ENCODE results near the gene PIK3CD. TPM values are rescaled to one million over a fixed set of nuclear protein-coding genes. Genes with fewer than 3 reads are reported as not detected.

The PIK3CD gene
- total and polyA plus RNA-seq, 5 experiments from 2014 or later = 56.8 to 343 (median 166) TPM

GRCh38 chr1:9649769-9650168 is 1.8 kb upstream of the PIK3CD start:
- H3K4me1 Mint-ChIP-seq = peaks cover 23 to 77% (median 75%) of the 10 kb centered on the region in 4 donors
- no peak for DNase-seq
- peaks cover 0 to 2% (median 0%) of the 10 kb centered on the region in 9 donors for H3K9me3 Mint-ChIP-seq
- peaks cover 4 to 8% (median 5%) of the 10 kb centered on the region in 3 donors for H3K36me3 Mint-ChIP-seq
- ATAC-seq = no peak
- POLR2A ChIA-PET = interaction anchor here (13.4 to 46.7 kb wide), 4 partner anchors 16 to 62 kb away, joined by 284 to 1921 read pairs (median 557); no protein-coding TSS in a partner anchor
- H3K27me3 Mint-ChIP-seq = no peaks in the 10 kb centered on the region
- peak overlapping the region; percentile 17 to 99 (median 88) for H3K27ac Mint-ChIP-seq
- peak overlapping the region; percentile 6 to 100 (median 99) for H3K4me3 Mint-ChIP-seq

- Mint-ChIP-seq H3K4me3 (peak overlapping the region; percentile 95 to 100 (median 100)), H3K4me1 (peaks cover 28 to 85% (median 79%) of the 10 kb centered on the region in 4 donors), H3K27ac (peak overlapping the region; percentile 97 to 100 (median 99)), H3K27me3 (no peaks in the 10 kb centered on the region), H3K9me3 (peaks cover 0 to 2% (median 0%) of the 10 kb centered on the region in 9 donors), H3K36me3 (peaks cover 4 to 8% (median 5%) of the 10 kb centered on the region in 3 donors)
- no peak for ATAC-seq
- POLR2A ChIA-PET = interaction anchor here (1.0 to 46.7 kb wide), 12 partner anchors 9 to 173 kb away, joined by 3 to 1921 read pairs (median 12); partner anchors contain the start of gene CLSTN1
- no peak for DNase-seq
These were observed 339 bp upstream of the PIK3CD start for GRCh38 chr1:9651220-9651564.

- POLR2A ChIA-PET = interaction anchor here (1.0 to 46.7 kb wide), 15 partner anchors 19 to 382 kb away, joined by 3 to 1921 read pairs (median 11); partner anchors contain the start of genes CLSTN1, LZIC and NMNAT1
- Mint-ChIP-seq H3K9me3 (peaks cover 0 to 2% (median 0%) of the 10 kb centered on the region in 9 donors), H3K4me3 (peak overlapping the region; percentile 92 to 99 (median 96)), H3K4me1 (peaks cover 29 to 89% (median 81%) of the 10 kb centered on the region in 4 donors), H3K27me3 (no peaks in the 10 kb centered on the region), H3K27ac (peak overlapping the region; percentile 95 to 98 (median 96)), H3K36me3 (peaks cover 4 to 12% (median 5%) of the 10 kb centered on the region in 3 donors)
- DNase-seq (peak; percentile 64 to 91 (median 78)), ATAC-seq (peak; percentile 43 to 63)
These were observed 1.1 kb downstream of the PIK3CD start for GRCh38 chr1:9652379-9653209.

- ATAC-seq = peak in 1 of 2 donors; percentile 1
- DNase-seq = peak in 1 of 10 donors; percentile 26
- H3K27ac Mint-ChIP-seq = peak overlapping the region; percentile 95 to 98 (median 96)
- H3K27me3 Mint-ChIP-seq = no peaks in the 10 kb centered on the region
- H3K9me3 Mint-ChIP-seq = peaks cover 0 to 2% (median 0%) of the 10 kb centered on the region in 9 donors
- POLR2A ChIA-PET = interaction anchor here (0.9 to 46.7 kb wide), 11 partner anchors 19 to 381 kb away, joined by 3 to 1921 read pairs (median 11); partner anchors contain the start of genes LZIC and NMNAT1
- H3K4me1 Mint-ChIP-seq = peaks cover 35 to 89% (median 81%) of the 10 kb centered on the region in 4 donors
- H3K4me3 Mint-ChIP-seq = peak overlapping the region; percentile 92 to 99 (median 96)
- peaks cover 4 to 16% (median 5%) of the 10 kb centered on the region in 3 donors for H3K36me3 Mint-ChIP-seq
These were observed 1.6 kb downstream of the PIK3CD start for GRCh38 chr1:9653210-9653490.

- peak in 4 of 10 donors; percentile 20 to 46 (median 39) for DNase-seq
- Mint-ChIP-seq H3K9me3 (peaks cover 0 to 2% (median 0%) of the 10 kb centered on the region in 9 donors), H3K27ac (peak overlapping the region; percentile 95 to 98 (median 96)), H3K27me3 (no peaks in the 10 kb centered on the region), H3K4me3 (peak overlapping the region; percentile 92 to 99 (median 96)), H3K36me3 (peaks cover 4 to 16% (median 5%) of the 10 kb centered on the region in 3 donors), H3K4me1 (peaks cover 35 to 87% (median 81%) of the 10 kb centered on the region in 4 donors)
- POLR2A ChIA-PET = interaction anchor here (0.9 to 46.7 kb wide), 11 partner anchors 18 to 381 kb away, joined by 3 to 1921 read pairs (median 11); partner anchors contain the start of genes LZIC and NMNAT1
- ATAC-seq = peak in 1 of 2 donors; percentile 9
These were observed 2.0 kb downstream of the PIK3CD start for GRCh38 chr1:9653491-9654050.

GRCh38 chr1:9654051-9654833 is 2.7 kb downstream of the PIK3CD start:
- Mint-ChIP-seq H3K27ac (peak overlapping the region; percentile 95 to 98 (median 96)), H3K4me1 (peaks cover 37 to 83% (median 80%) of the 10 kb centered on the region in 4 donors), H3K36me3 (peaks cover 4 to 16% (median 5%) of the 10 kb centered on the region in 3 donors), H3K27me3 (no peaks in the 10 kb centered on the region), H3K9me3 (peaks cover 0 to 2% (median 0%) of the 10 kb centered on the region in 9 donors), H3K4me3 (peak overlapping the region; percentile 92 to 99 (median 96))
- peak; percentile 19 to 22 for ATAC-seq
- POLR2A ChIA-PET = interaction anchor here (0.9 to 46.7 kb wide), 14 partner anchors 18 to 380 kb away, joined by 3 to 1921 read pairs (median 6); partner anchors contain the start of genes LZIC and NMNAT1
- DNase-seq = peak in 6 of 10 donors; percentile 20 to 49 (median 34)

- peaks cover 0 to 2% (median 0%) of the 10 kb centered on the region in 9 donors for H3K9me3 Mint-ChIP-seq
- peak overlapping the region; percentile 95 to 98 (median 96) for H3K27ac Mint-ChIP-seq
- peaks cover 37 to 84% (median 80%) of the 10 kb centered on the region in 4 donors for H3K4me1 Mint-ChIP-seq
- POLR2A ChIA-PET = interaction anchor here (0.6 to 46.7 kb wide), 14 partner anchors 17 to 238 kb away, joined by 3 to 1921 read pairs (median 4); no protein-coding TSS in a partner anchor
- peak overlapping the region; percentile 92 to 99 (median 96) for H3K4me3 Mint-ChIP-seq
- ATAC-seq = peak; percentile 33 to 43
- H3K27me3 Mint-ChIP-seq = no peaks in the 10 kb centered on the region
- peak in 8 of 10 donors; percentile 23 to 66 (median 50) for DNase-seq
- H3K36me3 Mint-ChIP-seq = peaks cover 4 to 24% (median 5%) of the 10 kb centered on the region in 3 donors
These were observed 3.5 kb downstream of the PIK3CD start for GRCh38 chr1:9654834-9655723.

GRCh38 chr1:9655836-9656235 is 4.3 kb downstream of the PIK3CD start:
- POLR2A ChIA-PET = interaction anchor here (0.6 to 46.7 kb wide), 11 partner anchors 16 to 237 kb away, joined by 3 to 1921 read pairs (median 6); no protein-coding TSS in a partner anchor
- Mint-ChIP-seq H3K9me3 (peaks cover 0 to 2% (median 0%) of the 10 kb centered on the region in 9 donors), H3K4me1 (peaks cover 42 to 84% (median 80%) of the 10 kb centered on the region in 4 donors), H3K27me3 (no peaks in the 10 kb centered on the region), H3K36me3 (peaks cover 4 to 32% (median 5%) of the 10 kb centered on the region in 3 donors), H3K4me3 (peak overlapping the region; percentile 92 to 99 (median 96)), H3K27ac (peak overlapping the region; percentile 87 to 98 (median 96))
- ATAC-seq (no peak), DNase-seq (no peak)

- Mint-ChIP-seq H3K9me3 (no peaks in the 10 kb centered on the region), H3K27me3 (no peaks in the 10 kb centered on the region), H3K27ac (peak overlapping the region; percentile 87 to 98 (median 94)), H3K4me1 (peaks cover 41 to 93% (median 85%) of the 10 kb centered on the region in 4 donors), H3K36me3 (peaks cover under 1 to 45% (median 8%) of the 10 kb centered on the region in 3 donors), H3K4me3 (peak overlapping the region; percentile 76 to 99 (median 92))
- ATAC-seq (no peak), DNase-seq (no peak)
- POLR2A ChIA-PET = interaction anchor here (0.6 to 46.7 kb wide), 6 partner anchors 14 to 260 kb away, joined by 7 to 1921 read pairs (median 294); no protein-coding TSS in a partner anchor
These were observed 6.0 kb downstream of the PIK3CD start for GRCh38 chr1:9657521-9658032.

- no peaks in the 10 kb centered on the region for H3K9me3 Mint-ChIP-seq
- no peaks in the 10 kb centered on the region for H3K27me3 Mint-ChIP-seq
- POLR2A ChIA-PET = interaction anchor here (13.4 to 46.7 kb wide), 4 partner anchors 14 to 54 kb away, joined by 284 to 1921 read pairs (median 557); no protein-coding TSS in a partner anchor
- H3K4me3 Mint-ChIP-seq = peak overlapping the region; percentile 76 to 99 (median 92)
- peaks cover 43 to 98% (median 88%) of the 10 kb centered on the region in 4 donors for H3K4me1 Mint-ChIP-seq
- H3K27ac Mint-ChIP-seq = peak overlapping the region; percentile 87 to 98 (median 94)
- ATAC-seq = peak; percentile 11 to 12
- DNase-seq = peak in 2 of 10 donors; percentile 43 to 56
- peaks cover 0 to 51% (median 8%) of the 10 kb centered on the region in 3 donors for H3K36me3 Mint-ChIP-seq
These were observed 6.7 kb downstream of the PIK3CD start for GRCh38 chr1:9658199-9658598.

Measured in naive thymus-derived CD8-positive, alpha-beta T cell (primary cell).